Measurements from ENCODE around the gene ZNF287.

ZNF287 gene

GRCh38 chr17:16516594-16517051 lies 52.4 kb downstream of the ZNF287 start:
- no peak for DNase-seq (ENCODE audit: low spot score)

DNA sequence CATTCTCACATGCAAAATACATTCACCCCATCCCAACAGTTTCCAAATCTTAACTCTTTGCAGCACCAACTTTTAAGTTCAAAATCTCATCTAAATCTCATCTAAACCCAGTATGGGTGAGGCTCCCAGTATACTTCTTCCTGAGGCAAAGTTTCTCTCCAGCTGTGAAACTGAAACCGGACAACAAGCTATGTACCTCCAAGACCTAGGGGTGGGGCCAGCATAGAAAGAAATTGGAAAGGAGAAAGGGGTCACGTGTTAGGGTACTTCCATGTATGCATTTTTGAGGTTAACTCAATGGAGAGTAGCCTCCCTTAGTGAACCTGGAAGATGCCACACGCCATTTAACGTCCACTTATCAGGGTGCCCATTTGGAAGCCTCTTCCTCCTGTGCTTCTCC lies 53.1 kb downstream of the ZNF287 start:
- DNase-seq (ENCODE audit: low spot score) = no peak

- DNase-seq (ENCODE audit: low spot score) = no peak
Measured at GRCh38 chr17:16513873-16514272, 55.1 kb downstream of the ZNF287 start.

GRCh38 chr17:16512011-16512410 lies 57.0 kb downstream of the ZNF287 start:
- DNase-seq (ENCODE audit: low spot score) = no peak

DNA sequence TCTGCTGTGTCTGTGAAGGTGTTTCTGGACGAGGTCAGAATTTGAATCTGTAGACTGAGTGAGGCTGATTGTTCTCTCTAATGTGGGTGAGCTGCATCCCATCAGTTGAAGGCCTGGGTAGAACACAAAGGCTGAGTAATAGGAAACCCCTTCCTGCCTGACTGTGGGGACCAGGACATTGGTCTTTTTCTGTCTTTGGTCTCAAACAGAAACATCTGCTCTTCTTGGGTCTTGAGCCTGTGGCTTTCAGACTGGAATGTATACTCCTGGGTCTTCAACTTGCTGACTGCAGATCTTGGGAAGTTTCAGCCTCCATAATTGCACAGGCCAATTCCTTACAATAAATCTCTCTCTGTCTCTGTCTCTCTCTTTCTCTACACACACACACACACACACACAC lies 57.4 kb downstream of the ZNF287 start:
- DNase-seq (ENCODE audit: low spot score) = no peak

GRCh38 chr17:16507918-16508533 lies 61.0 kb downstream of the ZNF287 start:
- no peak for DNase-seq (ENCODE audit: low spot score)

DNA sequence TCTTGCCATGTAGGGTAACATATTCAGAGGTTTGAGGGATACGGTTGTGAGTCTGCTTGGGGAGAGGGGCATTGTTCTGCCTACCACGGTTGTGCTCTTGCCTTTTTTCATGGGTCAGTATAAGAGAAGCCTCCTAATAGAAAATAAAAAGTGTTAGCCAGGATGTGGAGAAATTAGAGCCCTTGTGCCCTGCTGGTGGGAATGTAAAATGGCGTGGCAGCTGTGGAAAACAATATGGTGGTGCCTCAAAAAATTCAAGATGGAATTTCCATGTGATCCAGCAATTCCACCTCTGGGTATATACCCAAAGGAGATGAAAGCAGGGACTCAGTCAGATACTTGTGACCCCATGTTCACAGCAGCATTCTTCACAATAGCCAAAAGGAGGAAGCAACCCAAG lies 62.8 kb downstream of the ZNF287 start:
- DNase-seq (ENCODE audit: low spot score) = no peak

- no peak for DNase-seq (ENCODE audit: low spot score)
Measured at GRCh38 chr17:16504984-16505383, 64.0 kb downstream of the ZNF287 start.

Measured in globus pallidus (tissue), 1 donor.